Measurements from ENCODE around the gene DMBX1.

Gene DMBX1

GRCh38 chr1:46503421-46503820, 13.8 kb downstream of the DMBX1 start:
- DNase-seq (ENCODE audit: low read depth in 3 of 3): no peak

GRCh38 chr1:46506470-46507219, 17.0 kb downstream of the DMBX1 start:
- no peak for DNase-seq (ENCODE audit: low read depth in 3 of 3)

DNA sequence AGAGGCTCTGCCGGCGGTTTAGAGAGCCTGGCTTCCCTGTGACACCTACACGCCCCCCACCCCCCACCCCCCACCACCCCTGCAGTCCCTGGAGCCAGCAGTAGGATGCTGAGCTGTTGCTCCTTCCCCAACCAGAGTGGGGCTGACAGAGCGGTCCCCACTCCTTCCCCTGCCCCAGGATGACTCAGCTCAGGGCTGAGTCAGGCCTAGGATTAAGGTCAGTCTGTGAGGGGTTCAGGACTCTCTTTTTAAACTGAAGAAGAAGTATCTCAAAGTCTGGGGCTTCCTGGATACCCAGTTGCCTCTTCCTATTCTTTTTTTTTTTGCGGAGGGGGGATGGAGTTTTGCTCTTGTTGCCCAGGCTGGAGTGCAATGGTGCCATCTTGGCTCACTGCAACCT, 19.1 kb downstream of the DMBX1 start:
- DNase-seq (ENCODE audit: low read depth in 3 of 3): no peak

GRCh38 chr1:46510341-46510997, 20.8 kb downstream of the DMBX1 start:
- no peak for DNase-seq (ENCODE audit: low read depth in 3 of 3)

- no peak for DNase-seq (ENCODE audit: low read depth in 3 of 3)
These were observed 21.3 kb downstream of the DMBX1 start for GRCh38 chr1:46510998-46511365.

- DNase-seq (ENCODE audit: low read depth in 3 of 3): no peak
These were observed 22.6 kb downstream of the DMBX1 start for GRCh38 chr1:46512135-46512791.

GRCh38 chr1:46512792-46513190, 23.2 kb downstream of the DMBX1 start:
- DNase-seq (ENCODE audit: low read depth in 3 of 3): no peak

- no peak for DNase-seq (ENCODE audit: low read depth in 3 of 3)
These were observed 23.9 kb downstream of the DMBX1 start for GRCh38 chr1:46513536-46513935.

GRCh38 chr1:46515576-46515975, 25.9 kb downstream of the DMBX1 start:
- DNase-seq (ENCODE audit: low read depth in 3 of 3): no peak

GRCh38 chr1:46516200-46516950, 26.7 kb downstream of the DMBX1 start:
- no peak for DNase-seq (ENCODE audit: low read depth in 3 of 3)

GRCh38 chr1:46517010-46517600, 27.5 kb downstream of the DMBX1 start:
- no peak for DNase-seq (ENCODE audit: low read depth in 3 of 3)

GRCh38 chr1:46517932-46518498, 28.4 kb downstream of the DMBX1 start:
- DNase-seq (ENCODE audit: low read depth in 3 of 3): no peak

- no peak for DNase-seq (ENCODE audit: low read depth in 3 of 3)
These were observed 29.6 kb downstream of the DMBX1 start for GRCh38 chr1:46519209-46519608.

GRCh38 chr1:46520063-46520911, 30.7 kb downstream of the DMBX1 start:
- DNase-seq (ENCODE audit: low read depth in 3 of 3): no peak

DNA sequence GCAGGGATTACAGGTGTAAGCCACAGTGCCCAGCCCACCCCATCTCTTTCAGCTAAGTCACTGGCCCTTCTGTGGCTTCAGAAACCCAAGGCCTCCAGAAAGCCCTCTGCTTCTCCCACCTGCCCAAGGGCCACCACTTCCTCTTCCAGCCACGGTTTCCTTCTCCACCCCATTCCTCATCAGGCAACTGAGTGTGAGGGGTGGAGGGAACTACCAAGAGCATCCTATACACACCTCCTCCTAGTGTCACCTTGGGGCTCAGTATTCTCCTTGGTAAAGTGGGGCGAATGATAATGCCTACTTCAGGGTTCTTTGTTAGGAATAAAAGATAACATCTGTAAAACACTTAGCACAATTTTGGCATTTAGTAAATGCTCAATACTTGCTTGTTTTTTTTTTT, 31.8 kb downstream of the DMBX1 start:
- DNase-seq (ENCODE audit: low read depth in 3 of 3): no peak

DNA sequence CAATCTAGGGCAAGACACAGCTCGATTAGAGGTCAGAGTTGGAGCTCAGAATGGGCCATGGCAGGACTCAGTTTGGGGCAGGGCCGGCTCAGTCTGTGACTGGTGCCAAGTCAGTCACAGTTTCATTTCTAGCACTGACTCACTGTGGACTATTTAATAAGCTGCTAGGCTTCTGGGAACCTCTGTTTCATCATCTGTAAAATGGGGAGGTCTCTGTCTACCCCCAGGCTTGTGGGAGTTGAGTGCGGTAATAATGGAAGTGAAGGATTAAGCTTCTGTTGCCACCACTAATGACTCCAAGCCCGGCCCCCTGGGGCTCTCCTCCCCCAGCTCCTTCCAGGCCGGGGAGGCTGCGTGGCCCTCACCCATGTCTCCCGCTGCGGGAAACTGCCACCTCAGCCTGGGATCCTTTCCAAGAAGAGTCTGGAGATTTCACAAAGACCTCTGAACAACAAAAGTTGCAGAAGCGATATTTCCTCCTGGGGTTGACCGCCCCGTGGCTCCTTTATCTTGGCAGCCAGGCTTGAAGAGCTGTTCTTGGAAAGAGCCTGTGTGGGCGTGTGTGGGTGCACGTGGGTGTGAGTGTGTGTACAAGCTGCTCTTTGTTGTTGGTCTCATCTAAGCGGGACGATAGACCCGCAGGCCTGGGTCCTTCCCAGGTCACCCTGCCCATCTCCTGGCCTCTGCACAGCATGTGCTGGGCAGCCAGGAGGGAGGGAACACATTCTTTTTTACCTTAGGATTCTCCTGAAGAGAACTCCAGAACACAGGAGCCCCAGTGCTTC, 32.7 kb downstream of the DMBX1 start:
- DNase-seq (ENCODE audit: low read depth in 3 of 3): peak in 1 of 3 donors; percentile 27

DNA sequence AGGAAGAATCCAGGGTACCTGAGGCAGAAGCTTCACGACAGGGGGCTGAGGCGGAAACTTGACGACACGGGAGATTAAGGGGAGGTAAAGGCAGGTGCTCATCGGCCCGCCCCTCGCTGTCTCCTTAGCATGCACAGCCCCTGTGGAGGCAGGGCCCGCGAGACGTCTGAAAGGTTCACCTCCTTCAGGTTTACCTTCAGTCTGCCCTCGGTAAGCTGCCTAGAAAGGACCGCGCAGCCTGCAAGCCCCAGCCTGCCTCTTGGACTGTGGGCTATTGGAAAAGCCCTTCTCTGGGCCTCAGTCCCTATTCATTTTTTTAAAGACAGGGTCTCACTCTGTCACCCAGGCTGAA, 33.3 kb downstream of the DMBX1 start:
- DNase-seq (ENCODE audit: low read depth in 3 of 3): no peak

GRCh38 chr1:46523496-46524353, 34.1 kb downstream of the DMBX1 start:
- no peak for DNase-seq (ENCODE audit: low read depth in 3 of 3)

- no peak for DNase-seq (ENCODE audit: low read depth in 3 of 3)
These were observed 35.2 kb downstream of the DMBX1 start for GRCh38 chr1:46524843-46525242.

Data from stimulated activated CD4-positive, alpha-beta T cell treated with anti-CD3 and anti-CD28 coated beads, TNF-alpha, amount 100 ng/mL, for 48 hours (primary cell).